ENCODE data around the gene VSX2. TPM values are rescaled to one million over a fixed set of nuclear protein-coding genes. Genes with fewer than 3 reads are reported as not detected.

VSX2 gene
- total and polyA plus RNA-seq, 8 donors = not detected

- Histone ChIP-seq H3K36me3 (peaks cover 0 to 44% (median 6%) of the 10 kb centered on the region in 3 donors), H3K4me1 (no peaks in the 10 kb centered on the region), H3K27ac (no peak overlapping the region), H3K9me3 (no peaks in the 10 kb centered on the region), H3K4me3 (no peak overlapping the region), H3K27me3 (no peaks in the 10 kb centered on the region)
- ATAC-seq (no peak), FAIRE-seq (no peak), DNase-seq (no peak)
- WGBS, 2 donors = 88 to 91% methylated on average over 5 of the region's 5 CpGs
- intact Hi-C loops (cut with DNase I) = no loop called here
- no peak for TF ChIP-seq CTCF (IDR thresholded peaks at IDR 0.05)
Measured at GRCh38 chr14:74289801-74290200, 50.6 kb downstream of the VSX2 start.

DNA sequence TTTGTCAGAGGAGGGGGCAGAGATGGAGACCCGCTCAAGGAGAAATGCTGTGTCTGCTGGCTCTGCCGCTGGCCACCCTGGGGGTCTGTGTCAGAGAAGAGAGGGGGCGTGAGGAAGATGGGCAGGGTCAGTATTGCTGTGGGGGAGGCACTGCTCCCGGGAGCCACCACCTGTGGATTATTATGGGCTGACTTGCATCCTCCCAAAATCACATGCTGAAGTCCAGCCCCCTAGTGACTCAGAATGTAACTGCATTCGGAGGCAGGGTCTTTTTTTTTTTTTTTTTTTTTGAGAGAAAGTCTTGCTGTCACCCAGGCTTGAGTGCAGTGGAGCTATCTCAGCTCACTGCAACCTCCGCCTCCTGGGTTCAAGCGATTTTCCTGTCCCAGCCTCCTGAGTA lies 51.2 kb downstream of the VSX2 start:
- FAIRE-seq = no peak
- no peaks in the 10 kb centered on the region for H3K4me1 ChIP-seq
- H3K4me3 ChIP-seq = no peak overlapping the region
- no peak for DNase-seq
- no peak overlapping the region for H3K27ac ChIP-seq
- no peaks in the 10 kb centered on the region for H3K9me3 ChIP-seq
- intact Hi-C loops (cut with DNase I) = no loop called here
- ATAC-seq = no peak
- WGBS, 2 donors = 76% methylated on average over 7 of the region's 7 CpGs
- H3K27me3 ChIP-seq = no peaks in the 10 kb centered on the region
- H3K36me3 ChIP-seq = peaks cover 4 to 39% (median 6%) of the 10 kb centered on the region in 3 donors
- peak in 1 of 4 donors; percentile 16 for TF ChIP-seq CTCF (IDR thresholded peaks at IDR 0.05)

GRCh38 chr14:74292061-74292460 lies 52.8 kb downstream of the VSX2 start:
- TF ChIP-seq CTCF (IDR thresholded peaks at IDR 0.05) = no peak
- H3K4me1 ChIP-seq = no peaks in the 10 kb centered on the region
- no peak for FAIRE-seq
- ATAC-seq = no peak
- H3K4me3 ChIP-seq = no peak overlapping the region
- H3K9me3 ChIP-seq = no peaks in the 10 kb centered on the region
- H3K27me3 ChIP-seq = no peaks in the 10 kb centered on the region
- intact Hi-C loops (cut with DNase I) = no loop called here
- peaks cover 4 to 26% (median 6%) of the 10 kb centered on the region in 3 donors for H3K36me3 ChIP-seq
- H3K27ac ChIP-seq = no peak overlapping the region
- WGBS, 2 donors = 80 to 88% methylated on average over 11 of the region's 11 CpGs
- DNase-seq = no peak

DNA sequence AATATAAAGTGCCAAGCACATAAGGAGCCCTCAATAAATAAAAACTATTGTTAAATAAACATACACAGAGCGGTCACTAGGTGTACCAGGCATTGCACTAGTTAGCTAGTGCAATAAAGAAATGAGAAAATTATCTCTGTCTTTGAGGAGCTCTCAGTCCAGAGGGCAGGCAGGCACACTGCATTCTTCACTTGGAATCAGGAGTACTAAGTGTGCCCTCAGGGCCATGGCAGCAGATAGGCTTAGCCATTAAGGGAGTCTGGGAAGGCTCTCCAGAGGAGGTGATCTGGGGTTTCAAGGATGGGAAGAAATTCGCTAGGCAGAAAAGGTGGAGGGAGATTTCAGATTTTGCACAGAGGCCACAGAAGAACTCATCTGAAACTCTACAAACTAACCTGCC lies 54.4 kb downstream of the VSX2 start:
- Histone ChIP-seq H3K4me1 (no peaks in the 10 kb centered on the region), H3K27me3 (no peaks in the 10 kb centered on the region), H3K36me3 (peaks cover 4 to 19% (median 6%) of the 10 kb centered on the region in 3 donors), H3K4me3 (no peak overlapping the region), H3K9me3 (no peaks in the 10 kb centered on the region), H3K27ac (no peak overlapping the region)
- intact Hi-C loops (cut with DNase I) = no loop called here
- no peak for TF ChIP-seq CTCF (IDR thresholded peaks at IDR 0.05)
- no peak for FAIRE-seq
- 94 to 96% methylated on average over 2 of the region's 2 CpGs for WGBS, 2 donors
- ATAC-seq = no peak
- DNase-seq = no peak

DNA sequence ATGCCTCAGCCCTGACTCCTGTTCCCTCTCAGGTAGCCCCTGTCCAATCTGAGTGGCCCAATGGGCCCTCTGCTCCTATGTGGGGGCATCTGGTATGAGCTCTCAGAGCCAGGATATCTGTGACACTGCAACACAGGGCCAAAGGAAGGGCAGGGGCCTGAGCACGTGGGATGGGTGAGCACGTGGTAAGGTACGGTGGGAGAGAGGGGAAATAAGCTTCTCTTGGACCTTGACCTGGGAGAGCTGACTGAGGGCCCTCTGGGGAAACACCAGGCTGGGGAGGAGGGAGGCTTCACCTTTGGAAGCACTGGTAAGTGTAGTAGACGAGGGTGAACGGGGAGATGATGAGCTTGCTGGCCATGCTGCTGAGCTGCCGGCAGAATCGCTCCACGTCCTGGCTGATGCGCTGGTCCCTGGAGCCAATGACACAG lies 56.8 kb downstream of the VSX2 start:
- intact Hi-C loops (cut with DNase I) = no loop called here
- Histone ChIP-seq H3K36me3 (peaks cover 4 to 16% (median 6%) of the 10 kb centered on the region in 3 donors), H3K27me3 (no peaks in the 10 kb centered on the region), H3K27ac (no peak overlapping the region), H3K4me3 (no peak overlapping the region), H3K9me3 (no peaks in the 10 kb centered on the region), H3K4me1 (peaks cover 0 to 3% (median 0%) of the 10 kb centered on the region in 3 donors)
- TF ChIP-seq CTCF (IDR thresholded peaks at IDR 0.05) = no peak
- no peak for ATAC-seq
- no peak for FAIRE-seq
- WGBS, 2 donors = 86 to 87% methylated on average over 9 of the region's 9 CpGs
- no peak for DNase-seq

All from pancreas (tissue), 10 donors.